HepG2 (cell line): ENCODE results near the gene TTC21B.

Experiments used
- CTCF ChIP-seq: sonication (generic); formaldehyde crosslinking; IDR thresholded peaks from 2 replicates; pipeline ENCODE4 v1.5.0; 2020; ENCODE audit warnings: mild to moderate bottlenecking, missing genetic modification reagents, moderate library complexity
- EP300 ChIP-seq, 3 experiments: sonication (generic) in 1 of 3; formaldehyde crosslinking in 1 of 3; IDR thresholded peaks; 2 replicates each; pipeline versions ENCODE4 v1.5.1 to v1.6.1; 2011 to 2020; ENCODE audit warnings: low read depth in 2 of 3, low read length in 2 of 3, borderline replicate concordance in 1 of 3, improper control_type of control experiment in 1 of 3, mild to moderate bottlenecking in 1 of 3, missing genetic modification reagents in 1 of 3, moderate library complexity in 1 of 3
- YY1 ChIP-seq: IDR thresholded peaks from 2 replicates; pipeline ENCODE4 v1.6.1; 2011; ENCODE audit warnings: low read length, low read depth, moderate library complexity, mild to moderate bottlenecking; ENCODE audit not compliant: insufficient read depth, insufficient replicate concordance
- ZNF12 ChIP-seq: sonication (generic); formaldehyde crosslinking; IDR thresholded peaks from 2 replicates; pipeline ENCODE4 v1.5.0; 2020; ENCODE audit warnings: missing genetic modification reagents
- ZNF782 ChIP-seq: sonication (generic); formaldehyde crosslinking; IDR thresholded peaks from 2 replicates; pipeline ENCODE4 v1.4.0; 2020; ENCODE audit warnings: missing genetic modification reagents, mild to moderate bottlenecking, borderline replicate concordance
- ZSCAN20 ChIP-seq: sonication (generic); formaldehyde crosslinking; IDR thresholded peaks from 2 replicates; pipeline ENCODE4 v1.4.0; 2020; ENCODE audit warnings: missing genetic modification reagents, mild to moderate bottlenecking, borderline replicate concordance

GRCh38 chr2:165843351-165843750 is 110.2 kb downstream of the TTC21B start:
- no peak for TF ChIP-seq ZNF12 (CRISPR knock-in tag)
- no peak for TF ChIP-seq YY1
- no peak for TF ChIP-seq ZSCAN20
- no peak for TF ChIP-seq ZNF782 (CRISPR knock-in tag)
- TF ChIP-seq EP300 (IDR thresholded peaks at IDR 0.05; ENCODE audit: low read depth in 2 of 2, low read length in 2 of 2) = no peak
- TF ChIP-seq EP300 (CRISPR knock-in tag; IDR thresholded peaks at IDR 0.05; ENCODE audit: borderline replicate concordance) = no peak
- no peak for TF ChIP-seq CTCF (CRISPR knock-in tag)
